Activated CD4-positive, alpha-beta T cell treated with anti-CD3 and anti-CD28 coated beads for 1 hour (primary cell): Measurements from ENCODE around the gene LENEP.

Experiments used
- DNase-seq: peaks from one replicate; pipeline ENCODE4 v3.0.0-alpha.2; 2020

Gene LENEP

GRCh38 chr1:154999571-155000410 is 6.4 kb downstream of the LENEP start:
- DNase-seq, result no peak

- no peak for DNase-seq
Measured at GRCh38 chr1:155000411-155000725, 7.0 kb downstream of the LENEP start.

GRCh38 chr1:155000726-155001424 is 7.5 kb downstream of the LENEP start:
- DNase-seq, result peak; percentile 69

GRCh38 chr1:155001425-155001674 is 8.0 kb downstream of the LENEP start:
- DNase-seq, result no peak

GRCh38 chr1:155001675-155002463 is 8.5 kb downstream of the LENEP start:
- DNase-seq, result peak; percentile 94

GRCh38 chr1:155002464-155003226 is 9.3 kb downstream of the LENEP start, which contains the start of gene ZBTB7B:
TSS of gene ZBTB7B (plus strand) at chr1:155002802. CDS start at chr1:155014661, 11,859 bp downstream.
- DNase-seq, result no peak

- no peak for DNase-seq
Measured at GRCh38 chr1:155003227-155003765, 9.9 kb downstream of the LENEP start.

GRCh38 chr1:155003766-155004351 is 10.5 kb downstream of the LENEP start:
- no peak for DNase-seq

GRCh38 chr1:155004352-155005075 is 11.1 kb downstream of the LENEP start:
- no peak for DNase-seq

GRCh38 chr1:155005076-155006011 is 12.0 kb downstream of the LENEP start:
- no peak for DNase-seq

- no peak for DNase-seq
Measured at GRCh38 chr1:155006601-155007101, 13.3 kb downstream of the LENEP start.

GRCh38 chr1:155007251-155007828 is 14.0 kb downstream of the LENEP start:
- DNase-seq, result no peak

- DNase-seq, result no peak
Measured at GRCh38 chr1:155008015-155008941, 14.9 kb downstream of the LENEP start.

- no peak for DNase-seq
Measured at GRCh38 chr1:155009221-155009711, 15.9 kb downstream of the LENEP start.

- DNase-seq, result no peak
Measured at GRCh38 chr1:155009742-155010141, 16.4 kb downstream of the LENEP start.

- DNase-seq, result no peak
Measured at GRCh38 chr1:155010211-155010918, 17.0 kb downstream of the LENEP start.

GRCh38 chr1:155011004-155011416 is 17.6 kb downstream of the LENEP start:
- no peak for DNase-seq
